Measurements from ENCODE around the gene SHMT2. TPM values are rescaled to one million over a fixed set of nuclear protein-coding genes. Genes with fewer than 3 reads are reported as not detected.

SHMT2 gene
- total and polyA plus RNA-seq, 2 donors from 2014 or later: 49.3 to 70.1 TPM

GRCh38 chr12:57185403-57185802, 44.1 kb upstream of the SHMT2 start:
- Histone ChIP-seq H3K4me3 (ENCODE audit: low read length in 3 of 3) (no peak overlapping the region), H3K27ac (ENCODE audit: low read depth in 2 of 2, low read length in 2 of 2) (no peak overlapping the region), H3K9me3 (ENCODE audit: control insufficient read depth in 2 of 3, insufficient read depth in 1 of 3, low read length in 3 of 3) (no peaks in the 10 kb centered on the region), H3K27me3 (ENCODE audit: control insufficient read depth, insufficient read depth, low read length) (no peaks in the 10 kb centered on the region), H3K9ac (ENCODE audit: low read length in 3 of 3) (no peak overlapping the region), H3K4me1 (ENCODE audit: control insufficient read depth in 2 of 3, insufficient read depth in 2 of 3, low read depth in 1 of 3, low read length in 3 of 3) (no peaks in the 10 kb centered on the region), H3K36me3 (ENCODE audit: control insufficient read depth in 2 of 3, insufficient read depth in 3 of 3, low read length in 3 of 3) (peaks cover 4 to 31% (median 4%) of the 10 kb centered on the region in 3 donors)
- intact Hi-C loops (cut with DNase I): no loop called here
- FAIRE-seq (no peak), DNase-seq (no peak)
- TF ChIP-seq CTCF (IDR thresholded peaks at IDR 0.05; ENCODE audit: borderline replicate concordance, extremely low read depth, insufficient read depth): no peak

- DNase-seq: no peak
- Histone ChIP-seq H3K4me3 (ENCODE audit: low read length in 3 of 3) (no peak overlapping the region), H3K36me3 (ENCODE audit: control insufficient read depth in 2 of 3, insufficient read depth in 3 of 3, low read length in 3 of 3) (peaks cover 4 to 31% (median 4%) of the 10 kb centered on the region in 3 donors), H3K4me1 (ENCODE audit: control insufficient read depth in 2 of 3, insufficient read depth in 2 of 3, low read depth in 1 of 3, low read length in 3 of 3) (no peaks in the 10 kb centered on the region), H3K27me3 (ENCODE audit: control insufficient read depth, insufficient read depth, low read length) (no peaks in the 10 kb centered on the region), H3K27ac (ENCODE audit: low read depth in 2 of 2, low read length in 2 of 2) (no peak overlapping the region), H3K9me3 (ENCODE audit: control insufficient read depth in 2 of 3, insufficient read depth in 1 of 3, low read length in 3 of 3) (no peaks in the 10 kb centered on the region), H3K9ac (ENCODE audit: low read length in 3 of 3) (no peak overlapping the region)
- no peak for FAIRE-seq
- TF ChIP-seq CTCF (IDR thresholded peaks at IDR 0.05; ENCODE audit: borderline replicate concordance, extremely low read depth, insufficient read depth): no peak
- intact Hi-C loops (cut with DNase I): no loop called here
These were observed 43.5 kb upstream of the SHMT2 start for GRCh38 chr12:57185906-57186508.

GRCh38 chr12:57187222-57188089, 42.1 kb upstream of the SHMT2 start:
- H3K9me3 ChIP-seq (ENCODE audit: control insufficient read depth in 2 of 3, insufficient read depth in 1 of 3, low read length in 3 of 3): peaks cover 0 to 2% (median 0%) of the 10 kb centered on the region in 3 donors
- no peak for TF ChIP-seq CTCF (IDR thresholded peaks at IDR 0.05; ENCODE audit: borderline replicate concordance, extremely low read depth, insufficient read depth)
- intact Hi-C loops (cut with DNase I): no loop called here
- H3K27ac ChIP-seq (ENCODE audit: low read depth in 2 of 2, low read length in 2 of 2): no peak overlapping the region
- no peak overlapping the region for H3K4me3 ChIP-seq (ENCODE audit: low read length in 3 of 3)
- peaks cover 12 to 44% (median 12%) of the 10 kb centered on the region in 3 donors for H3K36me3 ChIP-seq (ENCODE audit: control insufficient read depth in 2 of 3, insufficient read depth in 3 of 3, low read length in 3 of 3)
- DNase-seq (no peak), FAIRE-seq (no peak)
- H3K9ac ChIP-seq (ENCODE audit: low read length in 3 of 3): no peak overlapping the region
- no peaks in the 10 kb centered on the region for H3K4me1 ChIP-seq (ENCODE audit: control insufficient read depth in 2 of 3, insufficient read depth in 2 of 3, low read depth in 1 of 3, low read length in 3 of 3)
- no peaks in the 10 kb centered on the region for H3K27me3 ChIP-seq (ENCODE audit: control insufficient read depth, insufficient read depth, low read length)

All from kidney (tissue), 14 donors.